ENCODE results near the gene SERPINF2.

The SERPINF2 gene

GRCh38 chr17:1802429-1802828 is 59.8 kb downstream of the SERPINF2 start:
- peaks cover 77% of the 10 kb centered on the region for H3K36me3 ChIP-seq (ENCODE audit: low read depth)
- ATAC-seq (ENCODE audit: low read depth) (no peak), DNase-seq (ENCODE audit: low spot score) (no peak)
- no peak for TF ChIP-seq CTCF (IDR thresholded peaks at IDR 0.05; ENCODE audit: poor library complexity, severe bottlenecking)
- no peaks in the 10 kb centered on the region for H3K9me3 ChIP-seq (ENCODE audit: severe bottlenecking)
- no peaks in the 10 kb centered on the region for H3K27me3 ChIP-seq (ENCODE audit: insufficient read depth, poor library complexity, severe bottlenecking)
- no peaks in the 10 kb centered on the region for H3K4me1 ChIP-seq (ENCODE audit: insufficient read depth, poor library complexity, severe bottlenecking)
- no peak overlapping the region for H3K27ac ChIP-seq (ENCODE audit: poor library complexity, severe bottlenecking)
- no peak overlapping the region for H3K4me3 ChIP-seq (ENCODE audit: severe bottlenecking)

GRCh38 chr17:1803280-1803679 is 60.6 kb downstream of the SERPINF2 start:
- no peak for TF ChIP-seq CTCF (IDR thresholded peaks at IDR 0.05; ENCODE audit: poor library complexity, severe bottlenecking)
- peaks cover 73% of the 10 kb centered on the region for H3K36me3 ChIP-seq (ENCODE audit: low read depth)
- no peak overlapping the region for H3K4me3 ChIP-seq (ENCODE audit: severe bottlenecking)
- H3K27ac ChIP-seq (ENCODE audit: poor library complexity, severe bottlenecking): no peak overlapping the region
- H3K4me1 ChIP-seq (ENCODE audit: insufficient read depth, poor library complexity, severe bottlenecking): no peaks in the 10 kb centered on the region
- no peaks in the 10 kb centered on the region for H3K9me3 ChIP-seq (ENCODE audit: severe bottlenecking)
- H3K27me3 ChIP-seq (ENCODE audit: insufficient read depth, poor library complexity, severe bottlenecking): no peaks in the 10 kb centered on the region
- no peak for ATAC-seq (ENCODE audit: low read depth)
- no peak for DNase-seq (ENCODE audit: low spot score)

Measured in RWPE2 (cell line).